GM23338 (cell line): ENCODE results near the gene WWC1. TPM values are rescaled to one million over a fixed set of nuclear protein-coding genes. Genes with fewer than 3 reads are reported as not detected.

Experiments used
- ATAC-seq: fragments of 200-7000 bp; cut with Tn5 transposase; 3 replicates; pipeline ENCODE4 v1.9.1; 2020
- DNase-seq: peaks from one replicate; pipeline ENCODE4 v3.0.0-alpha.2; 2015; ENCODE audit warnings: low spot score
- H2AFZ ChIP-seq: fragments of 200-600 bp; sonication (generic); 2 replicates; pipeline ENCODE4 v1.8.0; 2016; ENCODE audit warnings: antibody characterized with exemption, mild to moderate bottlenecking, moderate library complexity
- H3F3A ChIP-seq: fragments of 200-600 bp; sonication (generic); replicated peaks from 2 replicates; pipeline ENCODE4 v1.8.0; 2017; ENCODE audit warnings: antibody characterized with exemption, mixed run types, low read depth
- H3K27ac ChIP-seq: fragments of 200-600 bp; sonication (generic); 2 replicates; pipeline ENCODE4 v1.6.1; 2016; ENCODE audit warnings: low read depth
- H3K27me3 ChIP-seq: fragments of 200-600 bp; sonication (generic); 2 replicates; pipeline ENCODE4 v1.8.0; 2016; ENCODE audit warnings: mild to moderate bottlenecking, mixed run types, moderate library complexity; ENCODE audit not compliant: insufficient read depth
- H3K36me3 ChIP-seq: fragments of 200-600 bp; sonication (generic); 2 replicates; pipeline ENCODE4 v1.8.0; 2016; ENCODE audit warnings: mild to moderate bottlenecking; ENCODE audit not compliant: insufficient read depth
- H3K4me1 ChIP-seq: fragments of 200-600 bp; sonication (generic); 2 replicates; pipeline ENCODE4 v1.8.0; 2016; ENCODE audit warnings: mild to moderate bottlenecking, moderate library complexity; ENCODE audit not compliant: insufficient read depth
- H3K4me2 ChIP-seq: fragments of 200-600 bp; sonication (generic); 2 replicates; pipeline ENCODE4 v1.7.1; 2017; ENCODE audit warnings: mixed run types
- H3K4me3 ChIP-seq: fragments of 200-600 bp; sonication (generic); 2 replicates; pipeline ENCODE4 v1.6.1; 2016; ENCODE audit warnings: mixed run types
- H3K79me2 ChIP-seq: fragments of 200-600 bp; sonication (generic); replicated peaks from 2 replicates; pipeline ENCODE4 v1.8.0; 2017; ENCODE audit warnings: mild to moderate bottlenecking; ENCODE audit not compliant: insufficient read depth
- H3K9me2 ChIP-seq: fragments of 200-600 bp; sonication (generic); 2 replicates; pipeline ENCODE4 v1.8.0; 2017; ENCODE audit not compliant: insufficient read depth
- H4K20me1 ChIP-seq: fragments of 200-600 bp; sonication (generic); replicated peaks from 2 replicates; pipeline ENCODE4 v1.8.0; 2017; ENCODE audit warnings: mild to moderate bottlenecking; ENCODE audit not compliant: insufficient read depth
- H3K27ac Mint-ChIP-seq: 2 replicates; pipeline ENCODE4 v1.8.0; 2020; ENCODE audit warnings: inconsistent platforms, mild to moderate bottlenecking, moderate library complexity, mixed read lengths
- H3K27me3 Mint-ChIP-seq: 3 replicates; pipeline ENCODE4 v1.8.0; 2022; ENCODE audit warnings: low read depth, mild to moderate bottlenecking, moderate library complexity, mixed read lengths, inconsistent platforms; ENCODE audit not compliant: insufficient read depth, poor library complexity
- H3K36me3 Mint-ChIP-seq: 3 replicates; pipeline ENCODE4 v1.8.0; 2021; ENCODE audit warnings: low read depth, mild to moderate bottlenecking, inconsistent platforms, moderate library complexity, mixed read lengths
- H3K4me1 Mint-ChIP-seq: 3 replicates; pipeline ENCODE4 v1.8.0; 2020; ENCODE audit warnings: mild to moderate bottlenecking, inconsistent platforms, mixed read lengths
- H3K4me3 Mint-ChIP-seq: 3 replicates; pipeline ENCODE4 v1.8.0; 2021; ENCODE audit warnings: moderate library complexity, mild to moderate bottlenecking, inconsistent platforms, mixed read lengths
- H3K9me3 Mint-ChIP-seq: 3 replicates; pipeline ENCODE4 v1.8.0; 2020; ENCODE audit warnings: moderate library complexity, mild to moderate bottlenecking, inconsistent platforms, mixed read lengths
- CREB1 ChIP-seq: fragments of 250-450 bp; sonication (Bioruptor Pico); IDR thresholded peaks from 2 replicates; pipeline ENCODE4 v1.5.0; 2020; ENCODE audit warnings: low read depth, mild to moderate bottlenecking, moderate library complexity
- CTCF ChIP-seq, 2 experiments: fragments of 200-600 bp in 1 of 2; sonication (generic) in 1 of 2; conservative IDR thresholded peaks; 2 replicates each; pipeline versions ENCODE4 v1.5.1 to v1.6.1; 2016 to 2017; ENCODE audit warnings: antibody characterized with exemption in 2 of 2, low read depth in 2 of 2, mild to moderate bottlenecking in 2 of 2, moderate library complexity in 1 of 2
- ETS1 ChIP-seq: IDR thresholded peaks from 2 replicates; pipeline ENCODE4 v1.6.1; 2016; ENCODE audit warnings: antibody characterized with exemption
- EZH2 ChIP-seq: fragments of 200-600 bp; sonication (generic); IDR thresholded peaks from one replicate; pipeline ENCODE4 v1.8.0; 2017; ENCODE audit warnings: antibody characterized with exemption, mild to moderate bottlenecking, low read depth; ENCODE audit not compliant: unreplicated experiment
- JUNB ChIP-seq: IDR thresholded peaks from one replicate; pipeline ENCODE4 v1.6.1; 2016; ENCODE audit warnings: antibody characterized with exemption; ENCODE audit not compliant: unreplicated experiment
- NANOG ChIP-seq: IDR thresholded peaks from 2 replicates; pipeline ENCODE4 v1.6.1; 2016; ENCODE audit warnings: antibody characterized with exemption, borderline replicate concordance
- REST ChIP-seq: IDR thresholded peaks from one replicate; pipeline ENCODE4 v1.6.1; 2018; ENCODE audit warnings: antibody characterized with exemption; ENCODE audit not compliant: unreplicated experiment
- STAT1 ChIP-seq: IDR thresholded peaks from one replicate; pipeline ENCODE4 v1.6.1; 2016; ENCODE audit warnings: antibody characterized with exemption; ENCODE audit not compliant: unreplicated experiment
- ZNF331 ChIP-seq: fragments of 250-450 bp; sonication (Bioruptor Pico); IDR thresholded peaks from 2 replicates; pipeline ENCODE4 v1.5.0; 2020; ENCODE audit warnings: low read depth, mild to moderate bottlenecking, moderate library complexity
- ZNF462 ChIP-seq: fragments of 250-450 bp; sonication (Bioruptor Pico); IDR thresholded peaks from 2 replicates; pipeline ENCODE4 v1.5.0; 2020; ENCODE audit warnings: mild to moderate bottlenecking, moderate library complexity
- polyA plus RNA-seq: library from polyadenylated mRNA; unstranded; fragments of >200 nt; fragmentation: Nextera tagmentation; extraction: Ambion mirVana; gene quantifications from 2 replicates; pipeline ENCODE4 v1.2.1, GENCODE V29; 2016
- total RNA-seq: library from RNA; depleted of rRNA; stranded (reverse); fragments of >200 nt; shearing (Covaris generic); gene quantifications from 2 replicates; pipeline ENCODE4 v1.2.3, GENCODE V29; 2014

The WWC1 gene
- total and polyA plus RNA-seq, 2 experiments from 2014 or later, result 25.4 to 27.8 TPM

GRCh38 chr5:168480601-168481000, 189.2 kb downstream of the WWC1 start (continued):
- TF ChIP-seq ZNF462 (no peak), CTCF (conservative IDR thresholded peaks at IDR 0.05; ENCODE audit: low read depth in 2 of 2) (no peak)

- Mint-ChIP-seq H3K27me3 (peaks cover 10% of the 10 kb centered on the region), H3K9me3 (no peaks in the 10 kb centered on the region; the same call in 2 of the 3 replicates), H3K27ac (no peak overlapping the region), H3K4me1 (peaks cover 5% of the 10 kb centered on the region), H3K4me3 (no peak overlapping the region), H3K36me3 (peaks cover 1% of the 10 kb centered on the region; the same call in 2 of the 3 replicates)
- no peak overlapping the region for H3K27ac ChIP-seq
- H3K9me2 ChIP-seq, result no peaks in the 10 kb centered on the region
- ATAC-seq (no peak), DNase-seq (peak; percentile 8)
- H3K27me3 ChIP-seq, result no peaks in the 10 kb centered on the region
- H3K4me3 ChIP-seq, result no peak overlapping the region
- no peak overlapping the region for H2AFZ ChIP-seq
- H3K36me3 ChIP-seq, result no peaks in the 10 kb centered on the region
- no peak overlapping the region for H3K4me2 ChIP-seq
- H3F3A ChIP-seq, result no peaks in the 10 kb centered on the region
- no peaks in the 10 kb centered on the region for H4K20me1 ChIP-seq
- no peaks in the 10 kb centered on the region for H3K4me1 ChIP-seq
- H3K79me2 ChIP-seq, result 0 out of 2 replicates have a peak, but pooled peaks cover under 1% of the 10 kb centered on the region
- TF ChIP-seq CTCF (conservative IDR thresholded peaks at IDR 0.05; ENCODE audit: low read depth in 2 of 2), result no peak
- no peak for TF ChIP-seq NANOG
- no peak for TF ChIP-seq CREB1 (CRISPR knock-in tag)
- no peak for TF ChIP-seq REST
- TF ChIP-seq ETS1, result no peak
- TF ChIP-seq EZH2, result no peak
- TF ChIP-seq ZNF331 (CRISPR knock-in tag), result no peak
- no peak for TF ChIP-seq JUNB
- TF ChIP-seq STAT1, result no peak
Measured at GRCh38 chr5:168481330-168481788, 189.9 kb downstream of the WWC1 start.
